ENCODE data around the gene BSN. TPM values are rescaled to one million over a fixed set of nuclear protein-coding genes. Genes with fewer than 3 reads are reported as not detected.
"Not testable (repeated sequence)": the region's sequence is repeated elsewhere in the genome, so short reads cannot be mapped to it uniquely, and the experiment has no call there.

Gene BSN
- polyA plus RNA-seq, 10 donors: 0.63 to 1.2 (median 0.91) TPM

DNA sequence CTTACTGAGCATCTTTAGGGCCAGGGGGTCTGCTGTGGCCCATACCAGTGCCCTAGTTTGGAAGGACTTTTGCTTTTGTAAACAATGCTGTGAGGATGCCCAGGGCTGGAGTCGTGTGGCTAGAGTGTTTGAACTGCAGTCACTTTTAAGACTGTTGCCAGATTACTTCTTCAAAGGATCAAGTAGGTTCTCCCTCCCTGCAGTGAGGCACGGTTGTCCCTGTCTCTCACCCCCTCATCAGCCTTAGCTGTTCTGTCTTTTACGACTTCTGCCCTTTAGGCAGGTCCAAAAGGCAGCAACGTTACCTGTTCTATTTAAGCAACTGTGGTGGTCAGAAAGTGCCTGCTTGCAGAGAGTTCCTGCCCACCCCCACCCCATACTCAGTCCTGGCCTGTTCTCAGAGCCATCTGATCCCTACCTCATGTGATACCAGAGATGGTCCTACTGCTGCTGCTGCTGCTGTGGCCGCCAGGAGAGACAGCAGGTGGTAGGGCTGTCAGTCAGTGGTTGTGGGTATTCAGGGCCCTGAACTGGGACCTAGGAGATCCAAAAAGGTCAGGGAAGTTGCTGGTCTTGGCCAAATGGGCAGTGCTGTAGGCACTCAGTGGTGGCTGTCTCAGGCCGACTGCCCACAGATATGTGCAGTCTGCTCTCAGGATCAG is 140.3 kb downstream of the BSN start:
- DNase-seq: not testable (repeated sequence)

DNA sequence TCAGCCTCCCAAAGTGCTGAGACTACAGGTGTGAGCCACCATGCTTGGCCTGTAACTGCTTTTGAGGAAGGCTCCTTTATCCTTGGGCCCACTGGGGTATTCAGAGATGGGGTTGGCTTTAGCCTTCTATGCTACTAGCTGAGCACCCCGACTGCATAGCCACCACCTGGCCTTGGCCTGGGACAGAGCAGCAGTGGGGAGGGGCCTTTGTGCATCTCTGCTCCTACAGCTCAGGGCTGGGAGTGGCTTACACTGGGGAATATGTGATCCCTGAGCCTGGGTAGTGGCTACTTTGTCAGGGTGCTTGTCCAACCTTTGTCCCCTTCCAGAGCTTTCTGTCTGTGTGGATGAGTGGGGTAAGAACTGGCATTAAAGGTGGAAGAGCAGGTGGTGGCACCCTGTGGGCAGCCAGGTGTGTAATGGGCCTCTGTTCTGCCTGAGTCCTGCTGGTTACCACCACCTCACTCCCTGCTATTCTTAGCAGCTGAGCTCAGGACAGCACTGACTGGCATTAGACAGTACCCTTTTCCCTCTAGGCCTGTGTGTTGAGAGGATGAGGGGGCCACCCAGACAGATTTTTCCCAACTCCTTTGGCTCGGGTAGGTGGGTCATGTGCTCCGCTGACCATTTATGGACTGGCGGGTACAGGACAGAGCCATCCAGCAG is 141.2 kb downstream of the BSN start:
- not testable (repeated sequence) for DNase-seq

DNA sequence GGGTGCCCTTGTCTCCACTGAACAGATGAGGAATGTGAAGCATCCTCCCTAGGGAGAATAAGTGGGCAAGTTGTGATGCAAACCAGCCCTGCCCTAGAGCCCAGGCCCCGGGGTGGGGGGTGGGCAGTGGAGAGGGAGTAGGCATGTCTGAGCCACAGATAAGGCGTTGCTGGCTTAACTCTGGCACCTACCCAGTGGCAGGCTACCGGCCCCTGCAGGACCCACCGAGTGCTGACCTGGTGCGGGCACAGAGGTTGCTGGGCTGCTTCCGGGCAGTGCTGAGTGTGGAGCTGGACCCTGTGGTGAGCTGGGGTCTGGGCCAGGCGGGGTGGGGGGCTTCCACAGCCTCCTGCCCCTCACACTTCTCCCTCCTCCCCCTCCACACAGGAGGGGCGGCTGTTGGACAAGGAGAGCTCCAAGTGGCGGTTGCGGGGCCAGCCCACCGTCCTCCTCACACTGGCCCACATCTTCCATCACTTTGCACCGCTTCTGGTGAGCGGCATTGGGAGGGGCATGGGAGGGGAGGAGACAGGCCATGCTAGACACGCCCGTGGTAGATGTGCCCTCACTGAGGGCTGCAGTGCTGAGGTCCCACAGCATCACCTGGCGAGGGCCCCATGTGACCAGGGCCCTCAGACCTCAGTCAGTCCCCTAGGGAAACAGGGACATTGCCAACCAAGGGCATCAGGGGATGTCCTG is 145.2 kb downstream of the BSN start:
- no peak for DNase-seq

DNA sequence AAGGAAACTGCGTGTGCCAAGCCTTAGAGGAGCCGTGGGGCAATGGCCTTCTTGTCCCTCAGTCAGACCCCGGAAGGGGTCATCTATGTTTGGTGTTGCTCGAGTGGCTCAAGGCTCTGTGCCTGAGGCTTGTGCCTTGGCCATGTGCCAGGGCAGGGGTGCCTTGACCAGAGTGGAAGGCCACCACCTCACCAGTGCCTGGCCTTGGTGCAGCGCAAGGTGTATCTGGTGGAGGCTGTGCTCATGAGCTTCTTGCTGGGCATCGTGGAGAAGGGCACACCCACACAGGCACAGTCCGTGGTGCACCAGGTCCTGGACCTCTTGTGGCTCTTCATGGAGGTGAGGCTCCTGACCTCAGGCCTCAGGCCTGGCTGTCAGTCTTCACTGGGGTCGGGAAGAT is 145.7 kb downstream of the BSN start:
- no peak for DNase-seq

DNA sequence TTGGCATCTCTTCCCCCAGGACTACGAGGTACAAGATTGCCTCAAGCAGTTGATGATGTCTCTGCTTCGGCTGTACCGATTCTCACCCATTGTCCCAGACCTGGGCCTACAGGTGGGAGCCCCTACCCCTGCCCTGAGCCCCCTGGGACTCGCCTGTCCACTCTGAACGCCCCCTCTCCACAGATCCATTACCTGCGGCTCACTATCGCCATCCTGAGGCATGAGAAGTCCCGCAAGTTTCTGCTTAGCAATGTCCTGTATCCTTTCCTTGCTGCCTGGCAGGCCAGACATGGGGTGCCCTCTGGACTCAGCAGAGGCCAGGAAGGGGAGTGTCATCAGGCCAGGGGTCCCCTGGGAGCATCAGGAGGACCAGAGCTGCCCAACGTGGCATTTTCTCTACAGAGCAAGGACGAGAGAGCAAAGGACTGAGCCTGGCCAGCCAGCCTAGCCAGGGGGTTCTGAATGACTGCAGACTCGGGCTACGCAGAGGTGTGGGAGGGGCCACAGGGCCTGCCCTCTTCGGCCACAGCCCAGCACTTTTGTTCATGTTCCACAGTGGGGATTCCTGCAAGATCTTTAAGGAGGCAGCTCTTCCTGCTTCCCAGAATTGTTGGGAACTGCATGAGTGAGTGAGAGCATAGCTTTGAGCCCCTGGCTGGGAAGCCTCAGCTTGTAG is 146.3 kb downstream of the BSN start:
- DNase-seq: no peak

DNA sequence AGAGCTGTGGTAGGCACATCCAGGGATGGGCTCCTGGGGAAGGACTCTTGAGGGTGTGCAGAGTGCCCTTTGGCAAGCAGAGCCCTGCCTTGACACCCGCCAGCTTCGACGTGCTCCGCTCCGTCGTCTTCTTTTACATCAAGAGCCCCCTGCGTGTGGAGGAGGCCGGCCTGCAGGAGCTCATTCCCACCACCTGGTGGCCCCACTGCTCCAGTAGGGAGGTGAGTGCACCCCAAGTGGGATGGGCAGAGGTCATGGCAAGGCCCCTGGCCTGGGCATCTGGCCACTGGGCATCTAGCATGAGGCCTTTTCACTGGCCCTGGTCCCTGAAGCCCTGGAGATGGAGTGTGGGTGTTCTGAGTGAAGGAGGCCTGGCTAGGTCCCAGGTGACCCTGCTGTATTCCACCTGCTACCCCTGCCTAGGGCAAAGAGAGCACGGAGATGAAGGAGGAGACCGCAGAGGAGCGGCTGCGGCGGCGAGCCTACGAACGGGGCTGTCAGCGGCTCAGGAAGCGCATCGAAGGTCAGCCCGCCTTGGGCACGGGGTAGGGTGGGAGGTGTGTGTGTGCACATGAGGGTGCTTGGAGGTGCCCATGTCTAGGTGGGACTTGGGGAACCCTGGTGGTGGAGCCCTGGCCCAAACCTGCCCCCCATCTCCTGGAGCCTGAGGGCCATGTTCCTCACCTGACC is 147.3 kb downstream of the BSN start:
- no peak for DNase-seq

DNA sequence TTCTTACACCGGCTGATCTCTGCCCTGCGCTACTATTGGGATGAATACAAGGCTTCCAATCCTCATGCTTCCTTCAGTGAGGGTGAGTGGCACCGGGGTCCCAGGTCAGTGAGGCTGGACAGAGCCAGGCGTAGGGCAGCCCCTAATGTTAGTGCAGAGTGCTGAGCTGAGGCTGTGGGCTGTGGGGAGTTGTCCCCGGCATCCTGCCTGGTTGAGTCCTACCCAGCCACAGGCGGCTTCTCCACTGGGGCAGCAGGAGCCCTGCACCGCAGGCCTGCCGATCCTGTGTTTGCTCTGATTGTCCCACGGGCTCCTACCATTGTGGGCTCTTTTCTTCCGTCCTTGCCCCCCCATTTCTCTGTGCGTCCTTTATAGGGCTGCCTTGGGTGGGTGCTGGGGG is 148.4 kb downstream of the BSN start:
- no peak for DNase-seq

DNA sequence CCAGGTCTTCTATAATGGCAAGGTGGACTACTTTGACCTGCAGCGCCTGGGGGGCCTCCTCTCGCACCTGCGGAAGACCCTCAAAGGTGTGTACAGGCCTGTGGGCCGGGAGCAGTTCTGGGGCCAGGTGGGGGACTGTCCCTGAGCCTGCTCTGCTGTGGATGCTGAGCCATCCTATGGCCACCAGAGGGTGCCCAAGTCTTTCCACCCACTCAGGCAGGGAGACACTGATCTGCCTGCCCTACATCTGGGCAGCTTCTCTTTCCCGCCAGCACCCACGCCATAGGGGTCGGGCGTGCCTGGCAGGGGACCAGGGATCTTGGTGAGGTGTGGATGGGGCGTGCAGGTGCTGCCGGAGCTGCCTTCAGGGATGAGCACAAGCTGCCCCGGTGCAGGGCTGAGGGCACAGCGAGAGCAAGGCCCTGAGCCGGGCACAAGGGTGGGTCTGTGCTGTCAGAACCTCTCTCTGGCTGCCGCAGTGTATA is 149.2 kb downstream of the BSN start:
- peak in 1 of 3 donors; percentile 69 for DNase-seq

DNA sequence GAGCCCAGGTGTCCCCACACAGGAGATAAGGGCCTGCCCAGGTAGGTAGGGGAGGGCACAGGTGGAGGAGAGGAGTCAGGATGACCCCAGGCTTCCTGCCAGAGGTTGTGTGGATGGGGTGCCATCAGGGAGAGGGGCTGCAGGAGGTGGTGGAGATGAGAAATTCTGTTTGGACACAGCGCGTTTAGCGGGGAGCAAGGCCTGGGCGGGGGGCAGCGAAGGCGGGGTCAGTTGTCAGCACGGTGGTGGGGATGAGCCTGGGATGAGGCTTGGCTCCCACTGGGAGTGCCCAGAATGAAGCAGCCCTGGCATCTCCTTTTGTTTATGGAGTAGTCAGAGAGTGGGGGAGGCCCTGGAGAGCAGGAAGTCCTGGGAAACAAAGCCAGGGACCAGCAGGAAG is 149.7 kb downstream of the BSN start:
- DNase-seq: no peak

DNA sequence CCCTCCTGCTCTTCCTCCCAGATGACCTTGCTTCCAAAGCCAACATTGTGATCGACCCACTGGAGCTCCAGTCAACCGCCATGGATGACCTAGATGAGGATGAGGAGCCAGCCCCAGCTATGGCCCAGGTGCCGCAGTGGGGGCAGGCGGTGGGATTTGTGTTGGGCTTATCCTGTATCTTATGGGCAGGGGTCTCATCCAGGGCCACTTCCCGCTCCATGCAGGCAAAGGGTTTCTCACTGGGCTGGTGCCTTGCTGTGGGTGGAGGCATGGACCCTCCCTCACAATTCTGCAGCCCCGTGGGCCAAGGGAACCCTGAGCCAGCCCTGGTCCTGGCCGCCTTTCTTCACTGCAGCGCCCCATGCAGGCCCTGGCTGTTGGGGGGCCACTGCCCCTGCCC is 150.4 kb downstream of the BSN start:
- DNase-seq: no peak

DNA sequence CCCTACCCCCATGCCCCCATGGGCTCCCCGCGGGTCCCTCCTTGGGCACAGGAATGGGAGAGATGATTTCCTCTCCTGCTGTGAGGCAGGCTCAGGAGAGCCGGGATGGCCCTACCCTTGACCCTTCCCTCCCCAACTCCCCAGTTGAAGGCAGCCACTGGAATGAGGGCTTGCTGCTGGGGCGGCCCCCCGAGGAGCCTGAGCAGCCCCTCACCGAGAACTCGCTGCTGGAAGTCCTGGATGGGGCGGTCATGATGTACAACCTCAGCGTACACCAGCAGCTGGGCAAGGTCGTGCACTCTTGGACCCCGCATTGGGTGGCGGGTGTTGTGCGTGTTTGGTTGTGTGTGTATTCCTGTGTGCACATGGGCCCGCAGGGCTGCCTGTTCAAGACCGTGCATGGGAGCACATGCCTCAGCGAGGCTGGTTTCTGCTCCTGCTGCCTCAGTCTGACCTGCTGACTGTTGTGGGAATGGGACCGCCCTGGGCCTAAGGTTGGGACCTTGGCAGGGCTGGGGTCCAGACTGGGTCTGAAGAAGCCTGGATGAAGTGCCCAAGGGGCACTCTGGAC is 151.2 kb downstream of the BSN start:
- no peak for DNase-seq

DNA sequence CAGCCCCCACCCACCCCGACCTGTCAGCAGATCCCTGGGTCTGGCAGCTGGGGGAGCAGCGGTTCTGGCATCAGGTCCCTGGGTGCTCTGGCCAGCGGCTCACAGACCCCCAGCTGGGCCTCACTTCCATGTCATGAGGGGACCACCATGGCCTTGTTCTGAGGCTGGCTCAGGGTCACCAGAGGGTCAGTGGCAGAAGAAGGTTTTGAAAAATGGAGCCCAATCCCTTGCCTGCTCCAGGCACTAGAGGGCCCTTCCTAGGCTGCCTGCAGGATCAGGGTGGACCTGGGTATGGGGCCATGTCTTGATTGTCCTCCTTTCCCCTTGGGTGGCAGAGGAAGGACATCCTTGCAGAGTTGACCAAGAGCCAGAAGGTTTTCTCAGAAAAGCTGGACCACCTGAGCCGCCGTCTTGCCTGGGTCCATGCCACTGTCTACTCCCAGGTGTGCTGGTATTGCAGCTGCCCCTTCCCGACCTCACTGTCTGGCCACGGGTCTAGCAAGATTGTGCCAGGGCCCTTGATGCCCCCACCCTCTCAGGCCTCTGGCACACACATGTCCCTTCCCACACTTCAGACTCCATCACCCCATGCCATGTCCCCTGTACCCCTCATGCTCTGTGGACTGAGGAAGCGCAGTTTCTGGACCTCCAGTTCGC is 152.3 kb downstream of the BSN start:
- DNase-seq: no peak

DNA sequence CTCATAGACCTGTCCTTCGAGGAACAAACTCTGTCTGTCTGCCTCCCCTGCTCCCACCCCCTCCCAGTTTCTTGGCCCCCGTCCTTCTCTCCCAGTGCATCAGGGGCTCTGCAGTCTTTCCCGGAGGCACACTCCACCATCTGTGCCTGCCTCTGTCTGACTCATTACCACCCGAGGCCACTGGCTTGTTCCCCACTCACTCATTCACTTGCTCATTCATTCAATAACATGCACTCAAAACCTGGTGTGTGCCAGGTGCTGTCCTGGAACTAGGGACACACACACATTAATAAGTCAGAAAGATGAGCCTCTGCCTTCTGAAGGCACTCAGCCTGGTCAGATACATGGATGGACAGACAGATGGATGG is 152.8 kb downstream of the BSN start:
- no peak for DNase-seq

DNA sequence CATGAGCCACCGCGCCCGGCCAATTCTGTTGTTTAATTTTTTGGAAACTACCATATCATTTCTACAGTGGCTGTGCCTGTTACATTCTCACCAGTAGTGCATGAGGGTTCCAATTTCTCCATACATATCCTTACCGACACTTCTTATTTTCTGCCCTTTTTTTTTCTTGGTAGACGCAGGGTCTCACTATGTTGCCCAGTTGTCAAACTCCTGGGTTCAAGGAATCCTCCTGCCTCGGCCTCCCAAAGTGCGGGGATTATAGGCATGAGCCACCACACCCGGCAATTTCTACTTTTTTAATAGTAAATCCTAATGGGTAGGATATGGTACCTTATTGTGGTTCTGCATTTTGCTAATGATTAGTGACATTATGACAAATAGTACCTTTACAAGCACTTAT is 155.6 kb downstream of the BSN start:
- DNase-seq: no peak

DNA sequence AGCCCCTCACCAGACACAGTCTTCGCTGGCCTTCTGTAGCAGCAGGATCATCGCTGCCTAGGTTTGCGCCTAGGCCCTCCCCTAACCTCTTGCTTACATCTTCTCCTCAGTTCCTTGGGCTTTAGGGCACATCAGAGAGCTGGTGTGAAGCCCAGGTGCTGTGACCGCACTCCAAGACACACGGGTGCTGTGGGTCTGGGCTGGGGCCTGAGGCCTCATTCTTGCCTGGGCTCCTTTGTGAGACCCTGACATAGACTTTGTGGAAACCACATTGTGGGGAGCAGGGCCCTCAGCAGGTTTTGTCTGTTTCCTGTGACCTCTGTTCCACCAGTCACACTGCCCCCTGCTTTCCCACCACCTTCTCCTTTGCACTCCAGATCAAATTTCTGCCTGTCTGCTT is 157.2 kb downstream of the BSN start:
- no peak for DNase-seq

DNA sequence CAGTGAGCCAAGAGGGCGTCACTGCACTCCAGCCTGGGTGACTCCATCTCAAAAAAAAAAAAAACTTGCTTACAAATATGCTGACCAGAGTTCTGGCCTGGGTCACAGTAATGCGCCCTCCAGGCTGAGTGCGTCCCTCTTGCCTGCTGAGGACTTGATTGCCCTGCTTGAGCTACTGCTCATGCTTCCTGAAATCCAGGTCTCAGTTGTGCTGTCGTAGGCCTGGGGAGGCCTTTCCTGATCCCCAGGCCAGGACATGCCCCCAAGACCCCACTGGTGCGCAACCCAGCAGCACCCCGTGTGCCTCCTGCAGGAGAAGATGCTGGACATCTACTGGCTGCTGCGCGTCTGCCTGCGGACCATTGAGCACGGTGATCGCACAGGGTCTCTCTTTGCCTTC is 157.9 kb downstream of the BSN start:
- DNase-seq: no peak

DNA sequence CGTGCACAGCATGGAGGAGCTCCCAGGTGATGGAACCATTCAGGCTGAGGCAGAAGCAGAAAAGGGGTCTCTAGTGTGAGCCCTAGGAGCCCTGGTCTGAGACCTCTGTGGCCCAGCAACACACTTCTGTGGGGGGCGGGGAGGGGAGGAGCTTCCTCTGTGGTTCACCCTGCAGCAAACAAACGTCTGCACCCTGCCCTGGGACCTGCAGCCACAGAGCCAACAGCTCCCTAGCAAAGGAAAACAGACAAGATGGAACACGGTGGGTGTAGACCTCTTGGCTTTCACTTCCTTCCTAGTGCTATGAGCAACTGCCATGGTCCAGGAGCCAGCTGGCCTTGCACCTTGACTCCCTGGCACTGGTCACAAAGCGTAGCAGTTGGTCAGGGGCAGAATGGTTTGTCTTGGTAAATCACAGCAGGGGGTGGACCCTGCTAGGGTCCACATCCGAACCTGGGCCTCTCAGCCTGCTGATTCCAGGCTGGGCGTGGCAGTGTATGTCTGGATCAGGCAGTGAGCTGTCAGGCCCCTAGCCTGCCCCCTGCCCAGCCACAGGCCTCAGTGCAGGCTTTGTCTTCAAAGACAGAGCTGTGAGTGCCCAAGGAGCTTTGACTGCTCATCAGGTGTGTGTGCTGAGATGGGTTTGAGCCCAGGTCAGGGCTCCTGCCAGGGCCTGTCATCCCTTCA is 158.5 kb downstream of the BSN start:
- no peak for DNase-seq

DNA sequence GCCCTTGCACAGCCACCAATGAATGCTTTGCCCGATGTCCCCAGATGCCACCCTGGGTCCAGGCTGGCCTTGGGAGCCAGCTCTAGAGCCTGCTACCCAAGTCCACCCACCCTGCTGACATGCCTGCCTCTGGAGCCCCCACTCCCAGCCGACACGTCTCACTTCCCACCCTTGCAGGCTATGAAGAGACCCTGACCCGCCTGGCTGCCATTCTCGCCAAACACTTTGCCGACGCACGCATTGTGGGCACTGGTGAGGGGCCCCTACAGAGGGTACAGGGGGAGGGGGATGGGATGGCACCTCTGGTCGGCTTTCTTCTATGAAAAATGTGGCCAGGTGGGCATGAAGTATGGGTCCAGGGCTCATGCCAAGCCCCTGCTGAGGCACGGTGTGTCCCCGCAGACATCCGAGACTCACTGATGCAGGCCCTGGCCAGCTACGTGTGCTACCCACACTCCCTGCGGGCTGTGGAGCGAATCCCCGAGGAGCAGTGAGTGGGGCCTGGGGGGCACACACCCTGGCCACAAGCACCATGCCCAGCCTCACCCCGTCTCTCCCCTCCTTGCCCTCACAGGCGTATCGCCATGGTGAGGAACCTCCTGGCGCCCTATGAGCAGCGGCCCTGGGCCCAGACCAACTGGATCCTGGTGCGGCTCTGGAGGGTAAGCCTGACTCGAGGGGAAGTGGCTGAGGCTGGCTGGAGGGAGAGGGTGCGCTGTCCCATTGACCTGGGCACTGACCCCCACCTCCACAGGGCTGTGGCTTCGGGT is 159.2 kb downstream of the BSN start:
- DNase-seq: no peak

DNA sequence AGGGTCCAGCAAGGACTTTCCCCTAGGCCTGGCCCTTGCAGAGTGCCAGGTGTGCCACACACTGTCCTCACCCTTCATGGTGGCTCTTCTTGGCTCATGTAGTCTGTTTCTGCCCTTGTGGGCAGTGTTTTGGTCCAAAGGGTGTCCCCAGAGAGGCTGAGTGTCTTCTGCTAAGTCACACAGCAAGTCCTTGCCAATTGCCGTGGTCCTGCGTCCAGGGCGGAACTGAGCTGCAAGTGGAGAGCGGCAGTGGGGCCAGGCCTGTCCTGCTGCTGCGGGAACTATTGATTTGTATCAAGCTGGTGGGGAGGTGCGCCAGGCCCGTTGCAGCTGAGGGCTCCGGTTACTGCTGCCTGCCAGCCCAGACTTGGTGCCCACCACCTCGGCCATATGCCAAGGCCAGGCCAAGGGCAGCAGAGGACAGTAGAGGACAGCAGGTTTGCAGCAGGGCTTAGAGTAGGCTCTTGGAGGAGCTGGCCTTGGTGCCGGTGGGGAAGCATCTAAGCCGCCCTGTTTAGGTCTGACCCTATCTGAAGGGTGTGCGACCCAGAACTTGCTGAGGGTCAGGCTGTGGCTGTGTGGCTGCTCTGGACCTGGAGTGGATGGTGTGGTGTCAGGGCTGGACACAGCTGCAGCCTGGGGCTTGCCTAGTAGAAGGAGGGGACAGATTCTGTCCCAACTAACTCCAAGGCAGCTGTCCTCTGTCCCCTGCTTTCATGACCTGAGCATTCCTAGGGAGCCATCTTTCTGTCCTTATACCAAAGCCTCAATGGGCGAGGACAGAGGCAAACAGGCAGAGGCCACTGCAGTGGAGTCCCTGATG is 160.7 kb downstream of the BSN start:
- DNase-seq: no peak
